ENCODE results near the gene ADM2. TPM values are rescaled to one million over a fixed set of nuclear protein-coding genes. Genes with fewer than 3 reads are reported as not detected.
"Not testable (repeated sequence)": the region's sequence is repeated elsewhere in the genome, so short reads cannot be mapped to it uniquely, and the experiment has no call there.

The ADM2 gene
- polyA plus RNA-seq, 4 donors: 2.2 to 14.7 (median 8.7) TPM

DNA sequence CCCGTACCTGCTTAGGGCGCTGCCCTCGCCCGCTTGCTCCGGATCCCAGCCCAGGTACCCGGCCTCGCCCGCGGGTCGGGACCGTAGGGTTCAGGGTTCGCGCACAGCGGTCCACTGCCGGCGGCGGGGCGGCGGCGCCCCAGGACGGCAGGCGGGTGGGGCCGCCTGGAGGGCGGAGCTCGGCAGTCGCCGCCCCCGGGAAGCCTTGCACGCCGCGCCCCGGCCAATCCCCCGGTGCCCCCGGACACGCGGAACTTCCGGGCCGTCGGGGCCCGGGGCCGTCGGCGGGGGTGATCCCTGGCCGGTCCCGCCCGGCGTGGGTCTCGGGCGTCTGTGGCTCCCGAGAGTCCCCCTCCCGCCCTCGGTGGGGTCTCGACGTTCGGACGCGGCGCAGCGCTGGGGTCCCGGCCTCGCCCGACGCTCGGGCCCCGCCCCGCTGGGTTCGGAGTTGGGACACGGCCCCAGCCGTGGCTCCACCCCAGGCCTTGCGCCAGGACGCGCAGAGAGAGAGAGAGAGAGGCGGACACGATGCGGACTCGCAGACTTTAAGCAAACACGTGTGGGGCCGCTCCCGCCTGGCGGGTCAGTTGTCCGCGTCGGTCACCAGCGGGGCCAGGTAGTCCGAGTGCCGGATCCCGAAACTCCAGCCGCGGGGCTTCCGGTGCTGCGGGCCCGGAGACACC, 48.7 kb downstream of the ADM2 start, which contains the start of gene TYMP:
Gene TYMP (minus strand): TSS at position 116 of the 683 bp plus-strand sequence. CDS start 303 bp downstream, outside the sequence.
- peaks cover 0 to 3% (median 0%) of the 10 kb centered on the region in 3 donors for H3K36me3 ChIP-seq (ENCODE audit: control insufficient read depth in 3 of 3, insufficient read depth in 2 of 3, low read depth in 1 of 3, low read length in 3 of 3)
- peaks cover 0 to 52% (median 6%) of the 10 kb centered on the region in 3 donors for H3K4me1 ChIP-seq (ENCODE audit: control insufficient read depth in 3 of 3, insufficient read depth in 2 of 3, low read depth in 1 of 3, low read length in 2 of 3)
- peak within 1 kb of the TSS; percentile 45 to 76 (median 57) for H3K4me3 ChIP-seq (ENCODE audit: low read depth in 1 of 3, low read length in 3 of 3)
- peak within 1 kb of the TSS; percentile 84 to 100 (median 95) for H3K27ac ChIP-seq (ENCODE audit: low read depth in 1 of 3, low read length in 2 of 3)
- no peak for FAIRE-seq
- WGBS, 3 donors: 1% methylated on average over 59 to 92 of the region's 92 CpGs
- no peaks in the 10 kb centered on the region for H3K9me3 ChIP-seq (ENCODE audit: control insufficient read depth in 2 of 2, insufficient read depth in 1 of 2, low read depth in 1 of 2, low read length in 1 of 2)
- H3K27me3 ChIP-seq (ENCODE audit: control insufficient read depth in 3 of 3, insufficient read depth in 3 of 3, low read length in 3 of 3): peaks cover 0 to 37% (median 0%) of the 10 kb centered on the region in 3 donors
- DNase-seq: peak; percentile 91 to 92

DNA sequence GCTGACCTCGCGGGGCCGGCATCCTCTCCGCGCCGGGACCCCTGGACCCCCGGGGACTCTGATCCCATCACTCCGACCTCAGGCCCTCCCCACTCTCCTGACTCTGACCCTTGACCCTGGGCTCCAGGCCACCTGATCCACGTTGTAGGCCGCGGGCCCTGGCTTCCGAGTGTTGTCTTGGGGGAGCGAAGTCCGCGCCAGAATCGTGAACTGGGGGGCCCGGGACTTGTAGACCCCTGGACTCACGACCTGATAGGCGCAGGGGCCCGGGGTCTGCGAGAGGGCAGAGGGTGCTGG, 49.2 kb downstream of the ADM2 start:
- peak overlapping the region; percentile 84 to 100 (median 95) for H3K27ac ChIP-seq (ENCODE audit: low read depth in 1 of 3, low read length in 2 of 3)
- FAIRE-seq (no peak), DNase-seq (no peak)
- H3K4me3 ChIP-seq (ENCODE audit: low read depth in 1 of 3, low read length in 3 of 3): peak overlapping the region; percentile 45 to 76 (median 57)
- H3K4me1 ChIP-seq (ENCODE audit: control insufficient read depth in 3 of 3, insufficient read depth in 2 of 3, low read depth in 1 of 3, low read length in 2 of 3): peaks cover 0 to 52% (median 6%) of the 10 kb centered on the region in 3 donors
- no peaks in the 10 kb centered on the region for H3K9me3 ChIP-seq (ENCODE audit: control insufficient read depth in 2 of 2, insufficient read depth in 1 of 2, low read depth in 1 of 2, low read length in 1 of 2)
- peaks cover 0 to 37% (median 0%) of the 10 kb centered on the region in 3 donors for H3K27me3 ChIP-seq (ENCODE audit: control insufficient read depth in 3 of 3, insufficient read depth in 3 of 3, low read length in 3 of 3)
- H3K36me3 ChIP-seq (ENCODE audit: control insufficient read depth in 3 of 3, insufficient read depth in 2 of 3, low read depth in 1 of 3, low read length in 3 of 3): peaks cover 0 to 3% (median 0%) of the 10 kb centered on the region in 3 donors
- 0 to 2% (median 0%) methylated on average over 14 to 21 of the region's 21 CpGs for WGBS, 3 donors

DNA sequence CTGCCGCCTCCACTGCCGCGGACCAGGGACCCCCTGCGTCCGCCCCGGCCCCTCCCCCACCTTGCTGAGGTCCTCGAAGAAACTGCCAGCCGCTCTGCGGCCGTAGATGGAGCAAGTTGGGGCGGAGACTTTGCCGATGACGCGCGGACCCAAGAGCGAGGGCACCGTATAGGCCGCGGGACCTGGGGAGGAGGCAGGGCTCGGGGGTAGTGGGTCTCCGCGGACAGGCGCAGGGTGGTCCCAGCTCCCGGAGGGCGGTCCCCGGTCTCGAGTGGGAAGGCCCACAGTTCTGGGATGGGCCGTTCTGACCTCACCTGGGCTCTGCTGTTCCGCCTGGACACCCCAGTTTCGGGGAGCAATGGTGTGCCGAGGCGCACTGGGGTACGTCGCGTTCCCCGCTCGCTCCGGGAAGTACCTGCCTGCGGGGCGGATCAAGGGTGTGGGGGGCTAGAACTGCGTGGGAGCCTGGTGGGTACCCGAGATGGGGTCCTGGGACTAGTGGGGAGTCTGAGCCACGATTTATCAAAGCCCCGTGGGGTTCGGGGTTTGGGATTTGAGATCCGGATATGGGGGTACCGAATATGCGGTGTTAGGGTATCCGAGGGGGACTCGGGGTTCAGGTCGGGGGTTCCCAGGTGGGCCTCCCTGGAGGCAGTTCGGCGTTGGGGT, 49.7 kb downstream of the ADM2 start:
- Histone ChIP-seq H3K4me1 (ENCODE audit: control insufficient read depth in 3 of 3, insufficient read depth in 2 of 3, low read depth in 1 of 3, low read length in 2 of 3) (peaks cover 0 to 52% (median 6%) of the 10 kb centered on the region in 3 donors), H3K4me3 (ENCODE audit: low read depth in 1 of 3, low read length in 3 of 3) (peak overlapping the region; percentile 45 to 76 (median 57)), H3K9me3 (ENCODE audit: control insufficient read depth in 2 of 2, insufficient read depth in 1 of 2, low read depth in 1 of 2, low read length in 1 of 2) (no peaks in the 10 kb centered on the region), H3K27me3 (ENCODE audit: control insufficient read depth in 3 of 3, insufficient read depth in 3 of 3, low read length in 3 of 3) (peaks cover 0 to 37% (median 0%) of the 10 kb centered on the region in 3 donors), H3K27ac (ENCODE audit: low read depth in 1 of 3, low read length in 2 of 3) (peak overlapping the region; percentile 84 to 100 (median 95)), H3K36me3 (ENCODE audit: control insufficient read depth in 3 of 3, insufficient read depth in 2 of 3, low read depth in 1 of 3, low read length in 3 of 3) (peaks cover 0 to 3% (median 0%) of the 10 kb centered on the region in 3 donors)
- WGBS, 3 donors: 1 to 2% (median 1%) methylated on average over 48 to 53 of the region's 53 CpGs
- FAIRE-seq (no peak), DNase-seq (peak; percentile 91 to 93)

DNA sequence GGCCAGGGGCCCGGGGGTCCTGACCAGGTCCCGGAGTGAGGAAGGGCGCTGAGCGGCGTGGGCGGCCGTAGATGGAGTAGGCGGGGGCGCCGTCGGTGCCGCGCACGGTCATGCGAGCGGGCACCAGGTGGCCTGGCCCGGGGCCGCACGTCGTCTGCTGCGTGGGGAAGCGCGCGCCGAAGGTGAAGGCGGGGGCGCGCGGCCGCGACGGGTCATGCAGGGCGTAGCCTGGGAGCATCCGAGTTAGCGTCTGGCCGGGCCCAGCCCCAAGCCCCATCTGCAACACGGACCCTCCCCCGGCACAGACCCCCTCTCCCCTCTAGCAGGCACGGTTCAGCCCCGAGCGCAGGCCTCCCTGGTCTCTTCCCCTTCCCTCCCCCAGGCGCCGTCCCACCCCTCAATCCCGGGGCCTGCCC, 50.2 kb downstream of the ADM2 start:
- no peaks in the 10 kb centered on the region for H3K9me3 ChIP-seq (ENCODE audit: control insufficient read depth in 2 of 2, insufficient read depth in 1 of 2, low read depth in 1 of 2, low read length in 1 of 2)
- peaks cover 0 to 50% (median 6%) of the 10 kb centered on the region in 3 donors for H3K4me1 ChIP-seq (ENCODE audit: control insufficient read depth in 3 of 3, insufficient read depth in 2 of 3, low read depth in 1 of 3, low read length in 2 of 3)
- peak overlapping the region; percentile 84 to 100 (median 95) for H3K27ac ChIP-seq (ENCODE audit: low read depth in 1 of 3, low read length in 2 of 3)
- DNase-seq (peak; percentile 62 to 78), FAIRE-seq (no peak)
- WGBS, 3 donors: 1% methylated on average over 14 to 44 of the region's 44 CpGs
- peaks cover 0 to 3% (median 0%) of the 10 kb centered on the region in 3 donors for H3K36me3 ChIP-seq (ENCODE audit: control insufficient read depth in 3 of 3, insufficient read depth in 2 of 3, low read depth in 1 of 3, low read length in 3 of 3)
- H3K27me3 ChIP-seq (ENCODE audit: control insufficient read depth in 3 of 3, insufficient read depth in 3 of 3, low read length in 3 of 3): peaks cover 0 to 37% (median 0%) of the 10 kb centered on the region in 3 donors
- H3K4me3 ChIP-seq (ENCODE audit: low read depth in 1 of 3, low read length in 3 of 3): peak overlapping the region; percentile 45 to 76 (median 57)

DNA sequence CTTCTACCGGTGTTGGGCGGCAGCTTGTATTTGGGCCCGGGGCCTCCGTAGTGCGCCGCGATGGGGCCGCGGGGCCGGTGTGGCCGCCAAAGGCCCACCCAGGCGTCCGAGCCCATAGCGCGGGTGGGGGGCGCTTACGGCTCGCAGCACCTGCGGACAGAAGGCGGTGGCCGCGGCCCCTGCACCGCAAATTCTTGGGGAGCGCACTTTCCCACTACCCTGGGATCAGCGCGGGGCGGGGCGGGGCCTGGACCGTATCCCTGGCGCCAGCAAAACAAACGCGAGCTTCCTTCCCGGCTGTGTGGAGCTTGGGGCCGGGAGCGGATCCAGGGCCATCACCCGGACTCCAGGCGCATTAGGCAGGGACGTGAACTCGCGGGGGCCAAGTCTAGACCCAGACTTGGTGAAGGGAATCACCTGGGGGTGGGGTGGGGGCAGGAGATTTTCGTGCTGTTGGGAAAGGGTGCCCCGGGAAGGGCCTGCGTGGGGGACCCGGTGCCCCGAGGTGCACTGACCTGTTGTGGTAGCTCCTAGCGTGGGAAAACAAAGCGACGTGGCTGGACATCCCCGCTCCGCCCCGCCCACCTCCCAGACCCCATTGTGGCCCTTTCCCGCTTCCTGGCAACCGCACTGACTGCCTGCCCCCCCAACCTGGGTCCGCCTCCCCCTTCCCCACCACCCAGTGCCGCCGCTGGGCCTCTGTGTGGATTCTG, 50.8 kb downstream of the ADM2 start:
- FAIRE-seq (no peak), DNase-seq (peak; percentile 74 to 85)
- Histone ChIP-seq H3K36me3 (ENCODE audit: control insufficient read depth in 3 of 3, insufficient read depth in 2 of 3, low read depth in 1 of 3, low read length in 3 of 3) (peaks cover 0 to 3% (median 0%) of the 10 kb centered on the region in 3 donors), H3K27me3 (ENCODE audit: control insufficient read depth in 3 of 3, insufficient read depth in 3 of 3, low read length in 3 of 3) (peaks cover 0 to 37% (median 0%) of the 10 kb centered on the region in 3 donors), H3K9me3 (ENCODE audit: control insufficient read depth in 2 of 2, insufficient read depth in 1 of 2, low read depth in 1 of 2, low read length in 1 of 2) (no peaks in the 10 kb centered on the region), H3K4me3 (ENCODE audit: low read depth in 1 of 3, low read length in 3 of 3) (peak overlapping the region; percentile 45 to 76 (median 57)), H3K27ac (ENCODE audit: low read depth in 1 of 3, low read length in 2 of 3) (peak overlapping the region; percentile 84 to 100 (median 95)), H3K4me1 (ENCODE audit: control insufficient read depth in 3 of 3, insufficient read depth in 2 of 3, low read depth in 1 of 3, low read length in 2 of 3) (peaks cover 0 to 46% (median 6%) of the 10 kb centered on the region in 3 donors)
- WGBS, 3 donors: 3 to 5% (median 5%) methylated on average over 34 to 56 of the region's 56 CpGs

DNA sequence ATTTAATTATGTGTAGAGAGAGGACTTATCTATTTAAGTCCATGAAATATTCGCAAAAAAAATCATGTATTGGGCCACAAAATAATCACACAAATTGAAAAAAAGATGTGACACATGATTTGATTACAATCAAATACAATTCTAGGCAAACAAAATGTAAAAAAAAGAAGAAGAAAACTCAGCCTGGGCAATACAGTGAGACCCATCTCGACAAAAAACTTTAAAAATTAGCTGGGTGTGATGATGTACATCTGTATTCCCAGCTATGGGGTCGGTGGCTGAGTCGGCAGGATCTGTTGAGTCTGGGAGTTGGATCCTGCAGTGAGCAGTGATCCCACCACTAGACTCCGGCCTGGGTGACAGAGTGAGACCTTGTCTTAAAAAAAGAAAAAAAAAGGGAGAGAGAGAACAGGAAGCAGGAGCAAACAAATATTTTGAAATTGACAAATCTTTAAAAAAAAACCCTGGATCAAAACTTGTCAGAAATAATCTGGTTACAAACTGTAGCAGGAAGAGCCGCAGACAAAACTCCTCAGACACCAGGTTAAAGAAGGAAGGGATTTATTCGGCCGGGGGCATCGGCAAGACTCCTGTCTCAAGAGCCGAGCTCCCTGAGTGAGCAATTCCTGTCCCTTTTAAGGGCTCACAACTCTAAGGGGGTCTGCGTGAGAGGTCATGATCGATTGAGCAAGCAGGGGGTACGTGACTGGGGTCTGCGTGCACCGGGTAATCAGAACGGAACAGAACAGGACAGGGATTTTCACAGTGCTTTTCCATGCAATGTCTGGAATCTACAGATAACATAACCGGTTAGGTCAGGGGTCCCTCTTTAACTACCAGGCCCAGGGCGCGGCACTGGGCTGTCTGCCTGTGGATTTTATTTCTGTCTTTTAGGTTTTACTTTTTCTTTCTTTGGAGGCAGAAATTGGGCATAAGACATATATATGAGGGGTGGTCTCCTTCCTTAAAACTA, 51.8 kb downstream of the ADM2 start:
- Histone ChIP-seq H3K4me1 (ENCODE audit: control insufficient read depth in 3 of 3, insufficient read depth in 2 of 3, low read depth in 1 of 3, low read length in 2 of 3) (peaks cover 0 to 46% (median 4%) of the 10 kb centered on the region in 3 donors), H3K27ac (ENCODE audit: low read depth in 1 of 3, low read length in 2 of 3) (peak overlapping the region in 1 of 3 donors; percentile 78), H3K9me3 (ENCODE audit: control insufficient read depth in 2 of 2, insufficient read depth in 1 of 2, low read depth in 1 of 2, low read length in 1 of 2) (no peaks in the 10 kb centered on the region), H3K4me3 (ENCODE audit: low read depth in 1 of 3, low read length in 3 of 3) (no peak overlapping the region), H3K36me3 (ENCODE audit: control insufficient read depth in 3 of 3, insufficient read depth in 2 of 3, low read depth in 1 of 3, low read length in 3 of 3) (no peaks in the 10 kb centered on the region), H3K27me3 (ENCODE audit: control insufficient read depth in 3 of 3, insufficient read depth in 3 of 3, low read length in 3 of 3) (peaks cover 0 to 37% (median 0%) of the 10 kb centered on the region in 3 donors)
- FAIRE-seq (no peak), DNase-seq (no peak)
- WGBS, 3 donors: 65 to 73% (median 70%) methylated on average over 19 of the region's 19 CpGs

DNA sequence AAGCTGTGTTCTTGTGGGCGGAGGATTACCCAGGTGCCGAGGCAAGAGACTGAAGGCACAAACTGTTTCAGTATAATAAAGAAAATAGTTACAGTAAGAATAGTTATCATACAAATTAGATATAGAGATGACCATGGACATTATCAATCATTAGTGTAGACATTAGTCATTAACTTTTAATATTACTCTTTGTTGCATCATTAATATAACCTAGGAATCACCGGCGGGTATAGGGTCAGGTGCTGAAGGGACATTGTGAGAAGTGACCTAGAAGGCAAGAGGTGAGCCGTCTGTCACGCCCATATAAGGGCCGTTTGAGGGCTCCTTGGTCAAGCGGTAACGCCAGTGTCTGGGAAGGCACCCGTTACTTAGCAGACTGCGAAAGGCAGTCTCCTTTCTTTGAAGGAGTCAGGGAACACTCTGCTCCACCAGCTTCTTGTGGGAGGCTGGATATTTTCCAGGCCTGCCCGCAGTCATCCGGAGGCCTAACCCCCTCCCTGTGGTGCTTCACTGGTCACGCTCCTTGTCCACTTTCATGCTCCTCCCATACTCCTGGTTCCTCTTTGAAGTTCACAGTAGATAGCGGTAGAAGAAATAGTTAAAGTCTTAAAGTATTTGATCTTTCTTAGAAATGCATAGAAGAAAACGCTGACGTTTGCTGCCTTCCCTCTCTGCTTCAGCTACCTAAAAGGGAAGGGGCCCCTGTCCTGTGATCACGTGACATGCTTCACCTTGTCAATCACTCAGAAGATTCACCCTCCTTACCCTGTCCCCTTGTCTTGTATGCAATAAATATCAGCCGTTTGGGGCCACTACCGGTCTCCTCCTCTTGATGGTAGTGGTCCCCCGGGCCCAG, 52.7 kb downstream of the ADM2 start:
- 53 to 68% (median 60%) methylated on average over 21 of the region's 21 CpGs for WGBS, 3 donors
- not testable (repeated sequence) for FAIRE-seq; H3K9me3 ChIP-seq (ENCODE audit: control insufficient read depth in 2 of 2, insufficient read depth in 1 of 2, low read depth in 1 of 2, low read length in 1 of 2); DNase-seq; H3K4me3 ChIP-seq (ENCODE audit: low read depth in 1 of 3, low read length in 3 of 3); H3K36me3 ChIP-seq (ENCODE audit: control insufficient read depth in 3 of 3, insufficient read depth in 2 of 3, low read depth in 1 of 3, low read length in 3 of 3)
- H3K4me1 ChIP-seq (ENCODE audit: control insufficient read depth in 3 of 3, insufficient read depth in 2 of 3, low read depth in 1 of 3, low read length in 2 of 3): peaks cover 2 to 49% (median 3%) of the 10 kb centered on the region in 3 donors
- peak overlapping the region in 1 of 3 donors; percentile 78 for H3K27ac ChIP-seq (ENCODE audit: low read depth in 1 of 3, low read length in 2 of 3)
- H3K27me3 ChIP-seq (ENCODE audit: control insufficient read depth in 3 of 3, insufficient read depth in 3 of 3, low read length in 3 of 3): peaks cover 0 to 36% (median 0%) of the 10 kb centered on the region in 3 donors

Measured in small intestine (tissue), 7 donors.